ENCODE measurements around the gene HAND2. TPM values are rescaled to one million over a fixed set of nuclear protein-coding genes. Genes with fewer than 3 reads are reported as not detected.

HAND2 gene
- total RNA-seq: not detected

GRCh38 chr4:173529477-173530325 is at the start of gene HAND2:
TSS of gene HAND2 (minus strand) at chr4:173530229. CDS start at chr4:173529289, 940 bp downstream.
- H3K4me1 Mint-ChIP-seq (ENCODE audit: low read depth): peaks cover 15% of the 10 kb centered on the region
- peaks cover 6% of the 10 kb centered on the region for H3K36me3 Mint-ChIP-seq (ENCODE audit: low read depth)
- DNase-seq (no peak), ATAC-seq (no peak)
- TF ChIP-seq CTCF (IDR thresholded peaks at IDR 0.05): no peak
- intact Hi-C loops (cut with micrococcal nuclease): loop anchor here (5.0 kb wide), 1 partner anchor 688 kb away; no protein-coding TSS in a partner anchor
- H3K27me3 Mint-ChIP-seq: peaks cover 82% of the 10 kb centered on the region
- H3K27ac Mint-ChIP-seq: no peak within 1 kb of the TSS
- ChIA-PET CTCF (interaction anchor here (1.6 kb wide), 1 partner anchor 36 kb away, joined by 6 read pairs; no protein-coding TSS in a partner anchor), POLR2A (interaction anchor here (1.2 kb wide), 1 partner anchor 20 kb away, joined by 3 read pairs; no protein-coding TSS in a partner anchor)
- H3K9me3 Mint-ChIP-seq: no peaks in the 10 kb centered on the region
- peak within 1 kb of the TSS; percentile 58 for H3K4me3 Mint-ChIP-seq

GRCh38 chr4:173578956-173579355 is 48.9 kb upstream of the HAND2 start:
- Mint-ChIP-seq H3K27ac (no peak overlapping the region), H3K36me3 (ENCODE audit: low read depth) (no peaks in the 10 kb centered on the region), H3K9me3 (no peaks in the 10 kb centered on the region), H3K4me1 (ENCODE audit: low read depth) (no peaks in the 10 kb centered on the region), H3K4me3 (no peak overlapping the region), H3K27me3 (peaks cover 7% of the 10 kb centered on the region)
- intact Hi-C loops (cut with micrococcal nuclease): no loop called here
- ATAC-seq (no peak), DNase-seq (no peak)
- CTCF ChIA-PET: no interaction called here
- POLR2A ChIA-PET: no interaction called here
- TF ChIP-seq CTCF (IDR thresholded peaks at IDR 0.05): no peak

GRCh38 chr4:173577963-173578362 is 47.9 kb upstream of the HAND2 start:
- no peaks in the 10 kb centered on the region for H3K9me3 Mint-ChIP-seq
- no peaks in the 10 kb centered on the region for H3K36me3 Mint-ChIP-seq (ENCODE audit: low read depth)
- no peak overlapping the region for H3K4me3 Mint-ChIP-seq
- intact Hi-C loops (cut with micrococcal nuclease): no loop called here
- no peak for ATAC-seq
- H3K27ac Mint-ChIP-seq: no peak overlapping the region
- ChIA-PET CTCF (no interaction called here), POLR2A (no interaction called here)
- peaks cover 11% of the 10 kb centered on the region for H3K27me3 Mint-ChIP-seq
- H3K4me1 Mint-ChIP-seq (ENCODE audit: low read depth): no peaks in the 10 kb centered on the region
- no peak for DNase-seq
- no peak for TF ChIP-seq CTCF (IDR thresholded peaks at IDR 0.05)

- no peaks in the 10 kb centered on the region for H3K4me1 Mint-ChIP-seq (ENCODE audit: low read depth)
- no peak for ATAC-seq
- no peak overlapping the region for H3K4me3 Mint-ChIP-seq
- ChIA-PET POLR2A (no interaction called here), CTCF (no interaction called here)
- peaks cover 11% of the 10 kb centered on the region for H3K27me3 Mint-ChIP-seq
- H3K36me3 Mint-ChIP-seq (ENCODE audit: low read depth): no peaks in the 10 kb centered on the region
- no peak for DNase-seq
- H3K27ac Mint-ChIP-seq: no peak overlapping the region
- intact Hi-C loops (cut with micrococcal nuclease): no loop called here
- TF ChIP-seq CTCF (IDR thresholded peaks at IDR 0.05): no peak
- H3K9me3 Mint-ChIP-seq: no peaks in the 10 kb centered on the region
These were observed 45.6 kb upstream of the HAND2 start for GRCh38 chr4:173575482-173576152.

GRCh38 chr4:173573725-173574124 is 43.7 kb upstream of the HAND2 start:
- intact Hi-C loops (cut with micrococcal nuclease): no loop called here
- Mint-ChIP-seq H3K4me1 (ENCODE audit: low read depth) (no peaks in the 10 kb centered on the region), H3K36me3 (ENCODE audit: low read depth) (no peaks in the 10 kb centered on the region), H3K27me3 (peaks cover 11% of the 10 kb centered on the region), H3K27ac (no peak overlapping the region), H3K9me3 (no peaks in the 10 kb centered on the region), H3K4me3 (no peak overlapping the region)
- CTCF ChIA-PET: no interaction called here
- DNase-seq (no peak), ATAC-seq (no peak)
- no peak for TF ChIP-seq CTCF (IDR thresholded peaks at IDR 0.05)
- POLR2A ChIA-PET: no interaction called here
